ENCODE results near the gene LRP5.
"Not testable (repeated sequence)": the region's sequence is repeated elsewhere in the genome, so short reads cannot be mapped to it uniquely, and the experiment has no call there.

Gene LRP5

DNA sequence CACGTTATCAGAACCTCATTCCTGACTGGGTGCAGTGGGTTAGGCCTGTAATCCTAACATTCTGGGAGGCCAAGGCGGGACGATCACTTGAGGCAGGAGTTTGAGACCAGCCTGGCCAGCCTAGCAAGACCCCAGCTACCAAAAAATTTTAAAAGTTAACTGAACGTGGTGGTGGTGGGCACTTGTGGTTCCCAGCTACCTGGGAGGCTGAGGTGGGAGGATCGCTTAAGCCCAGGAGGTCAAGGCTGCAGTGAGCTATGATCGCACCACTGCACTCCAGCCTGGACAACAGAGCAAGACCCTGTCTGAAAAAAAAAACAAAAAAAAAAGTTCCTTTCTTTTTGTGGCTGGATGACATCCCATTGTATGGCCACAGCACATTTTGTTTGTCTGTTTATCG lies 80.4 kb downstream of the LRP5 start:
- no peak for DNase-seq (ENCODE audit: low read depth)

- no peak for DNase-seq (ENCODE audit: low read depth)
Observed at GRCh38 chr11:68396516-68396915, 84.1 kb downstream of the LRP5 start.

- no peak for DNase-seq (ENCODE audit: low read depth)
Observed at GRCh38 chr11:68397256-68397655, 84.9 kb downstream of the LRP5 start.

DNA sequence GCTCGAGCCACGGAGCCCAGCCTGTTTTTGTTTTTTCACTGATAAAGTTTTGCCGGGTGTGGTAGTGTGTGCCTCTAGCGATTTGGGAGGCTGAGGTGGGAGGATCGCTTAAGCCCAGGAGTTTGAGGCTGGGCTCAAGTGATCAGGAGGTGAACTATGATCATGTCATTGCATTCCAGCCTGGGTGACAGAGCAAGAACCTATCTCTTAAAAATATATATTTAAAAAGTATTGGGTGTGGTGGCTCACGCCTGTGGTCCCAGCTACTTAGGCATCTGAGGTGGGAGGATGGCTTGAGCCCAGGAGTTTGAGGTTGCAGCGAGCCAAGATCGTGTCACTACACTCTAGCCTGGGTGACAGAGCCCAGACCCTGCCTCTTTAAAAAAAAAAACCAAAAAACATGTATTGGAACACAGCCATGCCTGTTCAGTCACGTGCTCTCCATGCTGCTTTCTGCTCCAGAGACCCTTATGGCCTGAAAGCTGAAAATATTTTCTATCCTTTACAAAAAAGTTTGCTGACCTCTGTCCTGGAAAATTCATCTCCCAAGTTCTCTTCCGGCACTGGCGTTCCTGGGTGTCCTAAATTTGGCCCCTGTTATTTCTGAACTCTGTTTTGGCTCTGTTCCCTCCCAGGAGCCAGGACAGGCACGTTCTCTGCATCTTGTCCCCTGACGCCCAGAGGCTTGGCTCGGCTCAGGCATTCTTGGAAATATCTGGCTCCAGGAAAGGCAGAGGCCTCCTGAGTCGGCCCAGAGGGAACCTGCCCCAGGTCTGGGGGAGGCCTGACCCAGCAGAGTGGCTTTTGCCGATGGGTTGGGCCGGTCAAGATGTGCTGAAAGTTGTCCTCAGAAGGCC lies 86.8 kb downstream of the LRP5 start:
- DNase-seq (ENCODE audit: low read depth), result no peak

DNA sequence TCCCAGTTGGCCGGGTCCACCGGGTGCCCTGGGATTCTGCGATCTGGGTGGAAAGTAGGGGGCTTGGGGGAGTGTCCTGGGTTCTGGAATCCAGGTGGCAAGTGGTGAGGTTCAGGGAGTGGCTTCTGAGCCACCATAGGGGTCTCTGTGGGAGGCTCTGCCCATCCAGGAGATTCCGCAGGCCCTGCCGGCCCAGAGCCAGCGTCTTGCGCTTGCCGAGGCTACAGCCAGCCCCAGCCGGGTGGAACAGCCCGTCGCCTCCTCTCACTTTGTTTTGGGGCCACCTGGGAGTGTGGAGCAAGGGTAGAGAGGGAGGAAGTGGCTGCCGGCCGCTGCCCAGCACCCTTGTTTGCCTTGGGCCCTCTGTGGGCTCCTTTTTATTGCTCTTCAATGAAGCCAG lies 87.5 kb downstream of the LRP5 start:
- DNase-seq (ENCODE audit: low read depth), result no peak

DNA sequence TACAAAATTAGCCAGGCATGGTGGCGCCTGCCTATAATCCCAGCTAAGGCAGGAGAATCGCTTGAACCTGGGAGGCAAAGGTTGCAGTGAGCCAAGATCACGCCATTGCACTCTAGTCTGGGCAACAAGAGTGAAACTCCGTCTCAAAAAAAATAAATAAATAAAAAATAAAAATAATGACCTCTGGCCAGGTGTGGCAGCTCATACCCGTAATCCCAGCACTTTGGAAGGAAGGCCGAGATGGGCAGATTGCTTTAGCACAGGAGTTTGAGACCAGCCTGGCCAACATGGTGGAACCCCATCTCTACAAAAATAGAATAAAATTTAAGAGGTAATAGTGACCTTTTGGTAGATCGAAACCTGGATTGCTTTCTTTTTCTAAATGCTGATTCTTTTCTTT lies 88.2 kb downstream of the LRP5 start:
- DNase-seq (ENCODE audit: low read depth), result not testable (repeated sequence)

DNA sequence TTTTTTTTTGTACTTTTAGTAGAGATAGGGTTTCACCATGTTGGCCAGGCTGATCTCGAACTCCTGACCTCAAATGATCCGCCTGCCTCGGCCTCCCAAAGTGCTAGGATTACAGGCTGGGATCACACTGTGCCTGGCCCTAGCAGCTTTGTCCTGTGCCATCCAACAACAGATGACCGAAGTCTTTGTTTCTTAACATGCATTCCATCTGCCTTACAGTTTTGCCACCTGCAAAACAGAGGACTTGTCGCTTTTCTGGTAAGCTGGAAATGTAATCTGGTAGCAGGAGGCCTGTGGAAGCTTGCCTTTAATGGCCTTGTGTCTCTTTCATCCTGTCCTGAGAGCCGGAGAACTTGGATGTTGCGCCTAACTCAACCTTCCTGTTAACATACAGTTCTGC lies 89.5 kb downstream of the LRP5 start:
- no peak for DNase-seq (ENCODE audit: low read depth)

GRCh38 chr11:68402355-68403031 lies 90.1 kb downstream of the LRP5 start:
- DNase-seq (ENCODE audit: low read depth), result no peak

- DNase-seq (ENCODE audit: low read depth), result no peak
Observed at GRCh38 chr11:68403424-68403823, 91.0 kb downstream of the LRP5 start.

- DNase-seq (ENCODE audit: low read depth), result no peak
Observed at GRCh38 chr11:68403831-68404230, 91.4 kb downstream of the LRP5 start.

DNA sequence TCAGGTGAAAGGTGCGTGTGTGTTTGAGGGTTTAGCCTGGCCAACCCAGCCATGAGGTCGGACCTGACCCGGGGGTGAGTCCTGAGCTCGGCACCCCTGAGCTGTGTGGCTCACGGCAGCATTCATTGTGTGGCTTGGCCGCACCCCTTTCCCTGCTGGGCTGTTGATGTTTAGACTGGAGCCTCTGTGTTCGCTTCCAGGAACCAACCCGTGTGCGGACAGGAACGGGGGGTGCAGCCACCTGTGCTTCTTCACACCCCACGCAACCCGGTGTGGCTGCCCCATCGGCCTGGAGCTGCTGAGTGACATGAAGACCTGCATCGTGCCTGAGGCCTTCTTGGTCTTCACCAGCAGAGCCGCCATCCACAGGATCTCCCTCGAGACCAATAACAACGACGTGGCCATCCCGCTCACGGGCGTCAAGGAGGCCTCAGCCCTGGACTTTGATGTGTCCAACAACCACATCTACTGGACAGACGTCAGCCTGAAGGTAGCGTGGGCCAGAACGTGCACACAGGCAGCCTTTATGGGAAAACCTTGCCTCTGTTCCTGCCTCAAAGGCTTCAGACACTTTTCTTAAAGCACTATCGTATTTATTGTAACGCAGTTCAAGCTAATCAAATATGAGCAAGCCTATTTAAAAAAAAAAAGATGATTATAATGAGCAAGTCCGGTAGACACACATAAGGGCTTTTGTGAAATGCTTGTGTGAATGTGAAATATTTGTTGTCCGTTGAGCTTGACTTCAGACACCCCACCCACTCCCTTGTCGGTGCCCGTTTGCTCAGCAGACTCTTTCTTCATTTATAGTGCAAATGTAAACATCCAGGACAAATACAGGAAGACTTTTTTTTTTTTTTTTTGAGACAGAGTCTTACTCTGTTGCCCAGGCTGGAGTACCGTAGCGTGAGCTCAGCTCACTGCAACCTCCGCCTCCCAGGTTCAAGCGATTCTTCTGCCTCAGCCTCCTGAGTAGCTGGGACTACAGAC lies 94.2 kb downstream of the LRP5 start:
- DNase-seq (ENCODE audit: low read depth), result no peak

GRCh38 chr11:68408512-68408911 lies 96.1 kb downstream of the LRP5 start:
- DNase-seq (ENCODE audit: low read depth), result no peak

DNA sequence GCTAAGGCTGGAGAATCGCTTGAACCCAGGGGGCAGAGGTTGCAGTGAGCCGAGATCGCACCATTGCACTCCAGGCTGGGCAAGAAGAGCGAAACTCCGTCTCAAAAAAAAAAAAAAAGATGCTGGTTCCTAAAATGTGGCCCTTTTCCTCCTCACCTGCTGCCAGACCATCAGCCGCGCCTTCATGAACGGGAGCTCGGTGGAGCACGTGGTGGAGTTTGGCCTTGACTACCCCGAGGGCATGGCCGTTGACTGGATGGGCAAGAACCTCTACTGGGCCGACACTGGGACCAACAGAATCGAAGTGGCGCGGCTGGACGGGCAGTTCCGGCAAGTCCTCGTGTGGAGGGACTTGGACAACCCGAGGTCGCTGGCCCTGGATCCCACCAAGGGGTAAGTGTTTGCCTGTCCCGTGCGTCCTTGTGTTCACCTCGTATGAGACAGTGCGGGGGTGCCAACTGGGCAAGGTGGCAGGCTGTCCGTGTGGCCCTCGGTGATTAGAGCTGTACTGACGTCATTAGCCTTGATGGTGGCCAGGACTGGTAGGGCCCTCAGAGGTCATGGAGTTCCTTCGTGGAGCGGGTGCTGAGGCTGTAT lies 97.5 kb downstream of the LRP5 start:
- DNase-seq (ENCODE audit: low read depth), result no peak

- DNase-seq (ENCODE audit: low read depth), result no peak
Observed at GRCh38 chr11:68411501-68411991, 99.2 kb downstream of the LRP5 start.

GRCh38 chr11:68412593-68413475 lies 100.4 kb downstream of the LRP5 start:
- no peak for DNase-seq (ENCODE audit: low read depth)

GRCh38 chr11:68413591-68413999 lies 101.2 kb downstream of the LRP5 start:
- DNase-seq (ENCODE audit: low read depth), result no peak

- no peak for DNase-seq (ENCODE audit: low read depth)
Observed at GRCh38 chr11:68414496-68415221, 102.3 kb downstream of the LRP5 start.

DNA sequence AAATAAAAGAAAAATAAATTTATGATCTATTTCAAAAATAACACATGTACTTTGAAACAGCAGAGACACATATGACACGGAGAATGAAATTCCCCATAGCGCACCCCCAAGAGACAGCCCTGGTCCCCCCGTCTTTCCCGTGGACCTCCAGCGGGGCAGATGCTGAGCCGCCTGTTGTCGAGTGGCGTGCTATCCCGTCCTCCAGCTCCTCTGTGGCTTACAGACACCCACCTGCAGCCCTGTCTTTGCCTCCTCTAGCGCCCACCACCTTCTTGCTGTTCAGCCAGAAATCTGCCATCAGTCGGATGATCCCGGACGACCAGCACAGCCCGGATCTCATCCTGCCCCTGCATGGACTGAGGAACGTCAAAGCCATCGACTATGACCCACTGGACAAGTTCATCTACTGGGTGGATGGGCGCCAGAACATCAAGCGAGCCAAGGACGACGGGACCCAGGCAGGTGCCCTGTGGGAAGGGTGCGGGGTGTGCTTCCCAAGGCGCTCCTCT lies 103.7 kb downstream of the LRP5 start:
- DNase-seq (ENCODE audit: low read depth), result no peak

- no peak for DNase-seq (ENCODE audit: low read depth)
Observed at GRCh38 chr11:68418648-68419047, 106.3 kb downstream of the LRP5 start.

GRCh38 chr11:68420171-68420570 lies 107.8 kb downstream of the LRP5 start:
- DNase-seq (ENCODE audit: low read depth), result no peak

Data from T follicular helper cell (primary cell).